Measurements from ENCODE around the gene IRS2.

The IRS2 gene

GRCh38 chr13:109807345-109807744 lies 21.0 kb upstream of the IRS2 start:
- TF ChIP-seq POLR2AphosphoS5 (IDR thresholded peaks at IDR 0.05; ENCODE audit: low read depth, low read length) (no peak), TAF1 (IDR thresholded peaks at IDR 0.05; ENCODE audit: borderline replicate concordance, insufficient read depth, low read length) (no peak), FOXP2 (optimal IDR thresholded peaks at IDR 0.05; ENCODE audit: borderline replicate concordance, extremely low read depth, extremely low read length, insufficient read depth) (no peak), SIN3A (IDR thresholded peaks at IDR 0.05; ENCODE audit: borderline replicate concordance, insufficient read depth, low read length) (no peak), REST (IDR thresholded peaks at IDR 0.05; ENCODE audit: insufficient read depth in 1 of 2, low read depth in 2 of 2, low read length in 2 of 2) (no peak)

- TF ChIP-seq POLR2AphosphoS5 (IDR thresholded peaks at IDR 0.05; ENCODE audit: low read depth, low read length), result no peak
- peak; percentile 70 to 87 for TF ChIP-seq REST (IDR thresholded peaks at IDR 0.05; ENCODE audit: insufficient read depth in 1 of 2, low read depth in 2 of 2, low read length in 2 of 2)
Measured at GRCh38 chr13:109804654-109805053, 18.3 kb upstream of the IRS2 start.

- TF ChIP-seq REST (IDR thresholded peaks at IDR 0.05; ENCODE audit: insufficient read depth in 1 of 2, low read depth in 2 of 2, low read length in 2 of 2) (no peak), FOXP2 (optimal IDR thresholded peaks at IDR 0.05; ENCODE audit: borderline replicate concordance, extremely low read depth, extremely low read length, insufficient read depth) (no peak), SIN3A (IDR thresholded peaks at IDR 0.05; ENCODE audit: borderline replicate concordance, insufficient read depth, low read length) (no peak), TAF1 (IDR thresholded peaks at IDR 0.05; ENCODE audit: borderline replicate concordance, insufficient read depth, low read length) (no peak), POLR2AphosphoS5 (IDR thresholded peaks at IDR 0.05; ENCODE audit: low read depth, low read length) (no peak)
Measured at GRCh38 chr13:109803825-109804224, 17.4 kb upstream of the IRS2 start.

GRCh38 chr13:109802936-109803335 lies 16.6 kb upstream of the IRS2 start:
- no peak for TF ChIP-seq SIN3A (IDR thresholded peaks at IDR 0.05; ENCODE audit: borderline replicate concordance, insufficient read depth, low read length)
- no peak for TF ChIP-seq FOXP2 (optimal IDR thresholded peaks at IDR 0.05; ENCODE audit: borderline replicate concordance, extremely low read depth, extremely low read length, insufficient read depth)
- TF ChIP-seq TAF1 (IDR thresholded peaks at IDR 0.05; ENCODE audit: borderline replicate concordance, insufficient read depth, low read length), result no peak
- no peak for TF ChIP-seq REST (IDR thresholded peaks at IDR 0.05; ENCODE audit: insufficient read depth in 1 of 2, low read depth in 2 of 2, low read length in 2 of 2)
- no peak for TF ChIP-seq POLR2AphosphoS5 (IDR thresholded peaks at IDR 0.05; ENCODE audit: low read depth, low read length)

- TF ChIP-seq FOXP2 (optimal IDR thresholded peaks at IDR 0.05; ENCODE audit: borderline replicate concordance, extremely low read depth, extremely low read length, insufficient read depth) (no peak), POLR2AphosphoS5 (IDR thresholded peaks at IDR 0.05; ENCODE audit: low read depth, low read length) (no peak), REST (IDR thresholded peaks at IDR 0.05; ENCODE audit: insufficient read depth in 1 of 2, low read depth in 2 of 2, low read length in 2 of 2) (no peak), SIN3A (IDR thresholded peaks at IDR 0.05; ENCODE audit: borderline replicate concordance, insufficient read depth, low read length) (no peak), TAF1 (IDR thresholded peaks at IDR 0.05; ENCODE audit: borderline replicate concordance, insufficient read depth, low read length) (no peak)
Measured at GRCh38 chr13:109795011-109795410, 8.6 kb upstream of the IRS2 start.
